SU-DHL-6 (cell line): ENCODE results near the gene UBE4B.

Experiments used
- EZH2phosphoT487 ChIP-seq: fragments of 200-600 bp; sonication (generic), shearing (Covaris generic); conservative IDR thresholded peaks from 2 replicates; pipeline ENCODE4 v1.6.1; 2018; ENCODE audit warnings: mild to moderate bottlenecking, antibody characterized with exemption, low read length, moderate library complexity, mixed read lengths
- TF ChIP-seq, protein P1 (sequence below): fragments of 200-600 bp; sonication (generic); IDR thresholded peaks from one replicate; pipeline ENCODE4 v1.5.1; 2017; ENCODE audit warnings: antibody characterized with exemption, mild to moderate bottlenecking, low read length, moderate library complexity; ENCODE audit not compliant: insufficient read depth, poor library complexity, severe bottlenecking

DNA sequence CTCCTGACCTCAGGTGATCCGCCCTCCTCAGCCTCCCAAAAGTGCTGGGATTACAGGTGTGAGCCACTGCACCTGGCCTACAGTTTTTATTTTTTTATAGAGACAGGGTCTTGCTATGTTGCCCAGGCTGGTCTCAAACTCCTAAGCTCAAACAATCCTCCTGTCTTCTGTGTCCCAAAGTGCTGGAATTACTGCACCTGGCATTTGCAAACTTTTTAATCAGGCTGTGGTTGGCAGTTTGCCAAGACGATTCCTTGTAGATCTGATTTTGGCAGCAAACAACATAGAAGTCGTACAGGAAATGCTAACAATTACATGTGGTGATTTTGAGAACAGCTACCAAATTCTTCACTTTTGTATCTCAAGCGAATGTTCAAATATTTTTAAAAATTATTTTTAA, 25.6 kb upstream of the UBE4B start:
- TF ChIP-seq EZH2phosphoT487 = no peak
- TF ChIP-seq, protein P1, sequence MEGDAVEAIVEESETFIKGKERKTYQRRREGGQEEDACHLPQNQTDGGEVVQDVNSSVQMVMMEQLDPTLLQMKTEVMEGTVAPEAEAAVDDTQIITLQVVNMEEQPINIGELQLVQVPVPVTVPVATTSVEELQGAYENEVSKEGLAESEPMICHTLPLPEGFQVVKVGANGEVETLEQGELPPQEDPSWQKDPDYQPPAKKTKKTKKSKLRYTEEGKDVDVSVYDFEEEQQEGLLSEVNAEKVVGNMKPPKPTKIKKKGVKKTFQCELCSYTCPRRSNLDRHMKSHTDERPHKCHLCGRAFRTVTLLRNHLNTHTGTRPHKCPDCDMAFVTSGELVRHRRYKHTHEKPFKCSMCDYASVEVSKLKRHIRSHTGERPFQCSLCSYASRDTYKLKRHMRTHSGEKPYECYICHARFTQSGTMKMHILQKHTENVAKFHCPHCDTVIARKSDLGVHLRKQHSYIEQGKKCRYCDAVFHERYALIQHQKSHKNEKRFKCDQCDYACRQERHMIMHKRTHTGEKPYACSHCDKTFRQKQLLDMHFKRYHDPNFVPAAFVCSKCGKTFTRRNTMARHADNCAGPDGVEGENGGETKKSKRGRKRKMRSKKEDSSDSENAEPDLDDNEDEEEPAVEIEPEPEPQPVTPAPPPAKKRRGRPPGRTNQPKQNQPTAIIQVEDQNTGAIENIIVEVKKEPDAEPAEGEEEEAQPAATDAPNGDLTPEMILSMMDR = no peak
